Measurements from ENCODE around the gene IQSEC1.

The IQSEC1 gene

GRCh38 chr3:13042127-13042701, 31.0 kb downstream of the IQSEC1 start:
- no peak for DNase-seq (ENCODE audit: low read depth)
- Histone ChIP-seq H3K9ac (ENCODE audit: low read length) (no peak overlapping the region), H3K4me3 (ENCODE audit: low read length) (no peak overlapping the region), H3K9me3 (ENCODE audit: control insufficient read depth, low read length) (no peaks in the 10 kb centered on the region), H3K27me3 (replicated peaks; ENCODE audit: control insufficient read depth, insufficient read depth, low read length) (peaks cover 53% of the 10 kb centered on the region), H3K4me1 (ENCODE audit: control insufficient read depth, insufficient read depth, low read length) (no peaks in the 10 kb centered on the region), H3K36me3 (ENCODE audit: control insufficient read depth, insufficient read depth, low read length, severe bottlenecking) (no peaks in the 10 kb centered on the region)

GRCh38 chr3:13041113-13041776, 32.0 kb downstream of the IQSEC1 start:
- no peak for DNase-seq (ENCODE audit: low read depth)
- H3K4me3 ChIP-seq (ENCODE audit: low read length), result no peak overlapping the region
- H3K9me3 ChIP-seq (ENCODE audit: control insufficient read depth, low read length), result no peaks in the 10 kb centered on the region
- H3K36me3 ChIP-seq (ENCODE audit: control insufficient read depth, insufficient read depth, low read length, severe bottlenecking), result no peaks in the 10 kb centered on the region
- no peaks in the 10 kb centered on the region for H3K4me1 ChIP-seq (ENCODE audit: control insufficient read depth, insufficient read depth, low read length)
- H3K9ac ChIP-seq (ENCODE audit: low read length), result no peak overlapping the region
- peaks cover 50% of the 10 kb centered on the region for H3K27me3 ChIP-seq (replicated peaks; ENCODE audit: control insufficient read depth, insufficient read depth, low read length)

DNA sequence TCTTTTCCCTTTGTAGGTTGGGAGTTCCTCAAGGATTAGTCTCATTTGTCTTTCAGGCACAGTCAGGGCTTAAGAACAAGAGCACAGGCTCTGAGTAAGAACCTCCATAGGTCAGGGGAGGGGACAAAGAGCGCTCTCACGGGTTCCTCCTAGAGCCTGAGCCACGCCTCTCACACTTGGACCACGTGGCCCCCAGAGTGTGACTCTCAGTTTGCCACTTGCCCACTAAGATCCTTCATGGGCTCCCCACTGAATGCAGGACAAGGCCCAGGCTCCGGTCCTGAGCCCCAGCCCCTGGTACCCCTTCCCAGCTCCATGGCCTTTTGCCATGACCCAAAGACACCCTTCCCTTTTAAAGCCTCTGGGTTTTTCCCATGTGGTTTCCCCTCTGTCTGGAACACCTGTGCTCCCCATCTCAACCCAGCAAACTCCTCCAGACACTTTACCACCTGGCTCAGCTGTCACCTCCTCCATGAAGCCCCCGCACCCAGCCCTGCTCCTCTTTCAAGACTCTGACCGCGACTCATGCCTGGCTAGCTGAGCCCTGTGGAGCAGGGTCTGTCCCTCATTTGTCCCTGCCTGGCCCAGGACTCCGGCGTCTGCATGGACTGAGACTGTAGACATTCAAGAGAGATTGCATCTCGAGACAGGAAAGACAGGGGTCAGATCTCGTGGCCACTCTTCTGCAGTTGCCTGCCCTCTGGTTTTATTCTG, 32.7 kb downstream of the IQSEC1 start:
- no peak for DNase-seq (ENCODE audit: low read depth)
- Histone ChIP-seq H3K9ac (ENCODE audit: low read length) (no peak overlapping the region), H3K27me3 (replicated peaks; ENCODE audit: control insufficient read depth, insufficient read depth, low read length) (peaks cover 44% of the 10 kb centered on the region), H3K9me3 (ENCODE audit: control insufficient read depth, low read length) (no peaks in the 10 kb centered on the region), H3K4me3 (ENCODE audit: low read length) (no peak overlapping the region), H3K4me1 (ENCODE audit: control insufficient read depth, insufficient read depth, low read length) (no peaks in the 10 kb centered on the region), H3K36me3 (ENCODE audit: control insufficient read depth, insufficient read depth, low read length, severe bottlenecking) (no peaks in the 10 kb centered on the region)

- H3K4me3 ChIP-seq (ENCODE audit: low read length), result no peak overlapping the region
- H3K4me1 ChIP-seq (ENCODE audit: control insufficient read depth, insufficient read depth, low read length), result no peaks in the 10 kb centered on the region
- no peaks in the 10 kb centered on the region for H3K9me3 ChIP-seq (ENCODE audit: control insufficient read depth, low read length)
- no peaks in the 10 kb centered on the region for H3K36me3 ChIP-seq (ENCODE audit: control insufficient read depth, insufficient read depth, low read length, severe bottlenecking)
- no peak for DNase-seq (ENCODE audit: low read depth)
- peaks cover 48% of the 10 kb centered on the region for H3K27me3 ChIP-seq (replicated peaks; ENCODE audit: control insufficient read depth, insufficient read depth, low read length)
- H3K9ac ChIP-seq (ENCODE audit: low read length), result no peak overlapping the region
These were observed 33.9 kb downstream of the IQSEC1 start for GRCh38 chr3:13039213-13039896.

- H3K9ac ChIP-seq (ENCODE audit: low read length), result no peak overlapping the region
- DNase-seq (ENCODE audit: low read depth), result no peak
- H3K9me3 ChIP-seq (ENCODE audit: control insufficient read depth, low read length), result no peaks in the 10 kb centered on the region
- no peaks in the 10 kb centered on the region for H3K36me3 ChIP-seq (ENCODE audit: control insufficient read depth, insufficient read depth, low read length, severe bottlenecking)
- H3K27me3 ChIP-seq (replicated peaks; ENCODE audit: control insufficient read depth, insufficient read depth, low read length), result peaks cover 38% of the 10 kb centered on the region
- no peak overlapping the region for H3K4me3 ChIP-seq (ENCODE audit: low read length)
- no peaks in the 10 kb centered on the region for H3K4me1 ChIP-seq (ENCODE audit: control insufficient read depth, insufficient read depth, low read length)
These were observed 35.6 kb downstream of the IQSEC1 start for GRCh38 chr3:13037458-13038117.

DNA sequence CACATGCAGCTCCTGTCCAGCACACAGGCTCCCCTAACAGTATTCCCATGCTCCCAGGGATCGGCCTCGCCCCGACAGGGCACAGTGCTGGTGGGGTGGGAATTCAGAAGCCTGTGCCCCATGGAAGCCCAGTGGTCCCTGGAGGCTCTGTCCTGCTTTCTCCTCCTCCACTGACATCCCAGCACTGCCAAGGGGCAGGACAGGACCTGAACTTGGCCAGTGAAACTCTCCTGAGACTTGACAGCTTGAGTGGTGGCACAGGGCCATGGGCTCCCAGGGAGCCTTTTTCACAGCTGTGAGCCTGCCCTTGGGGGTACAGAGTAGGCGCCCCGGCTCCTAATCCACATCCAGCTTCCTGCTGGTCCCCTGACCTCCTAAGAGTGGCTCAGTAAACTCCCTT, 38.4 kb downstream of the IQSEC1 start:
- DNase-seq (ENCODE audit: low read depth), result no peak
- H3K36me3 ChIP-seq (ENCODE audit: control insufficient read depth, insufficient read depth, low read length, severe bottlenecking), result no peaks in the 10 kb centered on the region
- no peak overlapping the region for H3K4me3 ChIP-seq (ENCODE audit: low read length)
- no peaks in the 10 kb centered on the region for H3K4me1 ChIP-seq (ENCODE audit: control insufficient read depth, insufficient read depth, low read length)
- H3K9ac ChIP-seq (ENCODE audit: low read length), result no peak overlapping the region
- H3K9me3 ChIP-seq (ENCODE audit: control insufficient read depth, low read length), result no peaks in the 10 kb centered on the region
- H3K27me3 ChIP-seq (replicated peaks; ENCODE audit: control insufficient read depth, insufficient read depth, low read length), result peaks cover 41% of the 10 kb centered on the region

DNA sequence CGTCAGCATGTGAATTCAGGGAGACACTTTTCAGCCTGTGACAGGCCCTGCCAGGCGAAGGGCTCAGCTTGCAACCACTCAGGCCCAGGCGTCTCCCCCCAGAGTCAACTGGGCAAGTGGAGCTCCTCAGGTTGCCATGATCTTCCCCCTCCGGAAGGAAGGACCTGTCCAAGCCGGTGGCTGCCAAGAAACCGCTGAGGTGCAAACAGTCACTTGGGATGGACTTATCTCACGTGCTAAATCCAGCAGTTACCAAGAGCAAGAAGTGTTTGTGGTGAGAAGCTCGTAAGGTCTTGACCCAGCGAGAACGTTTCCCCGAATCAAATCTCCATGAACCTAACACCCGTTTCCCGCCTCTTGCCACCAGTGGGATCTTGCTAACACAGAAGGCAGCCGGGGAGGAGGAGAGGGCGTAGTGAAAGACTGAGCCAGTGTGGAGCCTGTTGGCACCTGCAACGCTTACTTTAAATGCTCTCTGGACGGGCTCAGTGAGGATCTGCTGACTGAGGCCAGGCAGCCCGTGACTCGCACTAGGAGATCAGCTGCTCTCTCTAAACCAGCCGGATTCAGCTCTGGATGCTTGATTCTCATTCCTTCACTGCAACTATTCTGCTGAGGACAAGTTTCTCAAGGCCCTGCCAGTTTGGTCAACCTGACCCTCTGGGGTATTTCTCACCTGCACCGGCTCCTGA, 39.0 kb downstream of the IQSEC1 start:
- Histone ChIP-seq H3K4me3 (ENCODE audit: low read length) (no peak overlapping the region), H3K27me3 (replicated peaks; ENCODE audit: control insufficient read depth, insufficient read depth, low read length) (peaks cover 40% of the 10 kb centered on the region), H3K4me1 (ENCODE audit: control insufficient read depth, insufficient read depth, low read length) (no peaks in the 10 kb centered on the region), H3K9ac (ENCODE audit: low read length) (no peak overlapping the region), H3K36me3 (ENCODE audit: control insufficient read depth, insufficient read depth, low read length, severe bottlenecking) (no peaks in the 10 kb centered on the region), H3K9me3 (ENCODE audit: control insufficient read depth, low read length) (no peaks in the 10 kb centered on the region)
- no peak for DNase-seq (ENCODE audit: low read depth)

GRCh38 chr3:13032206-13032605, 41.0 kb downstream of the IQSEC1 start:
- DNase-seq (ENCODE audit: low read depth), result no peak
- Histone ChIP-seq H3K9ac (ENCODE audit: low read length) (no peak overlapping the region), H3K4me1 (ENCODE audit: control insufficient read depth, insufficient read depth, low read length) (no peaks in the 10 kb centered on the region), H3K36me3 (ENCODE audit: control insufficient read depth, insufficient read depth, low read length, severe bottlenecking) (no peaks in the 10 kb centered on the region), H3K27me3 (replicated peaks; ENCODE audit: control insufficient read depth, insufficient read depth, low read length) (peaks cover 50% of the 10 kb centered on the region), H3K4me3 (ENCODE audit: low read length) (no peak overlapping the region), H3K9me3 (ENCODE audit: control insufficient read depth, low read length) (no peaks in the 10 kb centered on the region)

- H3K36me3 ChIP-seq (ENCODE audit: control insufficient read depth, insufficient read depth, low read length, severe bottlenecking), result no peaks in the 10 kb centered on the region
- H3K4me1 ChIP-seq (ENCODE audit: control insufficient read depth, insufficient read depth, low read length), result no peaks in the 10 kb centered on the region
- no peaks in the 10 kb centered on the region for H3K9me3 ChIP-seq (ENCODE audit: control insufficient read depth, low read length)
- DNase-seq (ENCODE audit: low read depth), result no peak
- no peak overlapping the region for H3K9ac ChIP-seq (ENCODE audit: low read length)
- H3K4me3 ChIP-seq (ENCODE audit: low read length), result no peak overlapping the region
- peaks cover 45% of the 10 kb centered on the region for H3K27me3 ChIP-seq (replicated peaks; ENCODE audit: control insufficient read depth, insufficient read depth, low read length)
These were observed 41.6 kb downstream of the IQSEC1 start for GRCh38 chr3:13031621-13032020.

DNA sequence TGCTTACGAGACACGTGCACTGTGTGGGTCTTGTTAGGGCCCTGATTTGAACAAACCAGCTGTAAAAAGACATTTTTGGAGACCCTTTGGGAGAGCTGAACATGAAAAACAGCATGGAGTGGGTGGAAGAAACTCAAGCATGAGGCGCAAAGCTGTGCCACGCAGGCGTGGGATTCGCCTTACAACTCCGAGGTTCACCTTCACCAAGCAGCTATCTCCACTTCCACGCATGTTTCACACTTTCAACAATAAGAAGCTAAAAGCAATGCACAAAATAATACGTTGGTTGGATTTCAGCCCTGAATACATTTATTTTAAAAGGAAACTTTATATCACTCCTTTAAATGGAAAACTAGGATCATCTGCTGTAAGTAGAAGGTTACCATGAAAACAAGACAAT, 42.5 kb downstream of the IQSEC1 start:
- DNase-seq (ENCODE audit: low read depth), result no peak
- H3K4me1 ChIP-seq (ENCODE audit: control insufficient read depth, insufficient read depth, low read length), result no peaks in the 10 kb centered on the region
- no peak overlapping the region for H3K4me3 ChIP-seq (ENCODE audit: low read length)
- H3K36me3 ChIP-seq (ENCODE audit: control insufficient read depth, insufficient read depth, low read length, severe bottlenecking), result no peaks in the 10 kb centered on the region
- H3K9me3 ChIP-seq (ENCODE audit: control insufficient read depth, low read length), result no peaks in the 10 kb centered on the region
- H3K9ac ChIP-seq (ENCODE audit: low read length), result no peak overlapping the region
- peaks cover 45% of the 10 kb centered on the region for H3K27me3 ChIP-seq (replicated peaks; ENCODE audit: control insufficient read depth, insufficient read depth, low read length)
